ENCODE data around the gene HCN2. TPM values are rescaled to one million over a fixed set of nuclear protein-coding genes. Genes with fewer than 3 reads are reported as not detected.

HCN2 gene
- total and polyA plus RNA-seq, 10 of the 15 experiments (the other 5 are each of a cell fraction or from before 2014, with no cell fraction given) = 0.01 to 0.54 (median 0.08) TPM; not detected in 4

- TF ChIP-seq BHLHE40 (IDR thresholded peaks at IDR 0.05; ENCODE audit: borderline replicate concordance in 1 of 2, low read depth in 2 of 2, low read length in 1 of 2) (peak; percentile 86 to 97; a peak in 3 of 4 replicates), SKIL (IDR thresholded peaks at IDR 0.05; ENCODE audit: low read depth, poor library complexity, severe bottlenecking) (no peak), CBX5 (IDR thresholded peaks at IDR 0.05; ENCODE audit: low read depth) (no peak), FOXK2 (IDR thresholded peaks at IDR 0.05) (no peak), NR2C2 (IDR thresholded peaks at IDR 0.05; ENCODE audit: borderline replicate concordance, control insufficient read depth, insufficient read length, low read depth) (no peak), BACH1 (IDR thresholded peaks at IDR 0.05; ENCODE audit: borderline replicate concordance) (peak; percentile 74), KLF5 (IDR thresholded peaks at IDR 0.05; ENCODE audit: partially characterized antibody) (no peak), RAD51 (IDR thresholded peaks at IDR 0.05) (no peak), PKNOX1 (IDR thresholded peaks at IDR 0.05) (no peak), ZBTB33 (IDR thresholded peaks at IDR 0.05) (peak; percentile 70), MLLT1 (IDR thresholded peaks at IDR 0.05) (no peak), USF1 (IDR thresholded peaks at IDR 0.05; ENCODE audit: borderline replicate concordance, extremely low read length, insufficient read depth, low read depth, low read length) (peak; percentile 8), EED (IDR thresholded peaks at IDR 0.05; ENCODE audit: low read depth) (no peak), CHD4 (IDR thresholded peaks at IDR 0.05) (no peak), HCFC1 (IDR thresholded peaks at IDR 0.05; ENCODE audit: low read length) (peak; percentile 60), ZZZ3 (IDR thresholded peaks at IDR 0.05; ENCODE audit: control insufficient read depth, insufficient read length, low read depth) (no peak), SIN3A (IDR thresholded peaks at IDR 0.05; ENCODE audit: low read depth, low read length) (no peak), SP1 (IDR thresholded peaks at IDR 0.05; ENCODE audit: low read depth, low read length) (peak; percentile 50), JUND (IDR thresholded peaks at IDR 0.05; ENCODE audit: low read depth, low read length) (no peak), KAT2A (conservative IDR thresholded peaks at IDR 0.05; ENCODE audit: control insufficient read depth, low read depth, low read length) (no peak), MXI1 (IDR thresholded peaks at IDR 0.05; ENCODE audit: low read depth, low read length) (no peak), ASH2L (IDR thresholded peaks at IDR 0.05; ENCODE audit: borderline replicate concordance, low read depth) (no peak), YY1 (IDR thresholded peaks at IDR 0.05; ENCODE audit: low read depth, low read length) (peak; percentile 83)
Observed at GRCh38 chr19:662962-663681, 73.4 kb downstream of the HCN2 start, which contains the start of gene RNF126 (continued).
